Neutrophil (primary cell): ENCODE results near the gene LYPLAL1.

Experiments
- H3K27ac ChIP-seq: fragments of 200-600 bp; sonication (generic); 2 replicates; pipeline ENCODE4 v1.5.1; 2016; ENCODE audit warnings: mild to moderate bottlenecking, moderate library complexity
- H3K27me3 ChIP-seq: fragments of 200-600 bp; sonication (generic); 2 replicates; pipeline ENCODE4 v1.6.0; 2016; ENCODE audit warnings: mild to moderate bottlenecking
- H3K36me3 ChIP-seq: fragments of 200-600 bp; sonication (generic); 2 replicates; pipeline ENCODE4 v1.5.1; 2017
- H3K4me1 ChIP-seq, 2 experiments: fragments of 200-600 bp in 1 of 2; sonication (generic) in 1 of 2; 1 replicate in 1 of 2; 2 replicates in 1 of 2; pipeline versions ENCODE4 v1.5.1 to v1.6.1; 2013 to 2016; ENCODE audit warnings: low read depth in 1 of 2, low read length in 1 of 2, mild to moderate bottlenecking in 1 of 2, moderate library complexity in 1 of 2; ENCODE audit not compliant: control insufficient read depth in 1 of 2, insufficient read depth in 1 of 2
- H3K4me3 ChIP-seq, 2 experiments: fragments of 200-600 bp in 1 of 2; sonication (generic) in 1 of 2; 1 replicate in 1 of 2; 2 replicates in 1 of 2; pipeline ENCODE4 v1.5.1; 2013 to 2016; ENCODE audit warnings: low read depth in 1 of 2, low read length in 1 of 2, mild to moderate bottlenecking in 1 of 2, moderate library complexity in 1 of 2
- H3K9me3 ChIP-seq: fragments of 200-600 bp; sonication (generic); 2 replicates; pipeline ENCODE4 v1.5.1; 2016
- TF ChIP-seq, protein P1 (sequence below): fragments of 200-600 bp; sonication (generic); IDR thresholded peaks from 2 replicates; pipeline ENCODE4 v1.5.1; 2016; ENCODE audit warnings: antibody characterized with exemption

Gene LYPLAL1

DNA sequence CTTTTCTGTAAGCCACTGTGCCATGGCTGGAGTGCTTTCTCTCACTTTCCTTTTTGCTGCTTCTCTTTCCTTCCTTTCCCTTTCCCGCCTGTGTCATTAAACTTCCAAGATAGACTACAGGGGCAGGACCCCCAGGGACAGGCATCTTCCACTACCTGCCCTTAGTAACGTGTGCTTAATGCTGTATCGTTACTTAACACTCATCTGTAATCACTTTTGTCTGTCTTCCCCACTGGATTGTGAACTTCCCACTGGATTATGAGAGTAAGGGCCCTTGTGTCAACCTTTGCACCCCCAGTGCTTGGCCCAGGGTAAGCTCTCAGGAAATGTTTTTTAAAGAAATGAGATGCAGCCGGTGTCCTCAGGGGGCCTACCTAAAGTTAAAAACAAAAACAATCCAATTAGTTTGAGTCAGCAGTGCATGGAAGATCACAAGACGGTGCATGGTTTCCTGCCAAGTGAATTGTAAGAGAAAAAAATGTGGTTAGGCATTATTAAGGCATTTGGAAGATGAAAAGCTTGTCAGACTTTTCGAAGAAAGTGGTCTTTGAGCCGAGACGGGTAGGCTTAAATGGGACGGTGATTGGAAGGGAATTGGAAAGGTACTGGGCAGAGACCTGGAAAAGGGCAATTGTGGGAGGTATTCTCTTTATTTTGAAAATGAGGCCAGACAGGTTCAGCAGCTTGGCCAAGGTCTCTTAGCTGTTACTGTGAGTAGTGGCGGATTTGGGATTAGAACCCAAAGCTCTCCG lies 958 bp downstream of the LYPLAL1 start:
- Histone ChIP-seq H3K4me1 (peaks cover 22 to 32% of the 10 kb centered on the region in 2 experiments), H3K27ac (peak overlapping the region; percentile 82), H3K27me3 (no peaks in the 10 kb centered on the region), H3K36me3 (no peaks in the 10 kb centered on the region), H3K4me3 (peak overlapping the region; percentile 75 to 89), H3K9me3 (no peaks in the 10 kb centered on the region)
- TF ChIP-seq, protein P1, sequence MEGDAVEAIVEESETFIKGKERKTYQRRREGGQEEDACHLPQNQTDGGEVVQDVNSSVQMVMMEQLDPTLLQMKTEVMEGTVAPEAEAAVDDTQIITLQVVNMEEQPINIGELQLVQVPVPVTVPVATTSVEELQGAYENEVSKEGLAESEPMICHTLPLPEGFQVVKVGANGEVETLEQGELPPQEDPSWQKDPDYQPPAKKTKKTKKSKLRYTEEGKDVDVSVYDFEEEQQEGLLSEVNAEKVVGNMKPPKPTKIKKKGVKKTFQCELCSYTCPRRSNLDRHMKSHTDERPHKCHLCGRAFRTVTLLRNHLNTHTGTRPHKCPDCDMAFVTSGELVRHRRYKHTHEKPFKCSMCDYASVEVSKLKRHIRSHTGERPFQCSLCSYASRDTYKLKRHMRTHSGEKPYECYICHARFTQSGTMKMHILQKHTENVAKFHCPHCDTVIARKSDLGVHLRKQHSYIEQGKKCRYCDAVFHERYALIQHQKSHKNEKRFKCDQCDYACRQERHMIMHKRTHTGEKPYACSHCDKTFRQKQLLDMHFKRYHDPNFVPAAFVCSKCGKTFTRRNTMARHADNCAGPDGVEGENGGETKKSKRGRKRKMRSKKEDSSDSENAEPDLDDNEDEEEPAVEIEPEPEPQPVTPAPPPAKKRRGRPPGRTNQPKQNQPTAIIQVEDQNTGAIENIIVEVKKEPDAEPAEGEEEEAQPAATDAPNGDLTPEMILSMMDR = no peak

- no peaks in the 10 kb centered on the region for H3K9me3 ChIP-seq
- no peak overlapping the region for H3K27ac ChIP-seq
- H3K36me3 ChIP-seq = no peaks in the 10 kb centered on the region
- peaks cover 22 to 33% of the 10 kb centered on the region in 2 experiments for H3K4me1 ChIP-seq
- H3K4me3 ChIP-seq = peak overlapping the region in 1 of 2 experiments; percentile 75
- TF ChIP-seq, protein P1 = no peak
- H3K27me3 ChIP-seq = no peaks in the 10 kb centered on the region
These were observed 1.5 kb downstream of the LYPLAL1 start for GRCh38 chr1:219175212-219175564.

- H3K36me3 ChIP-seq = no peaks in the 10 kb centered on the region
- H3K4me1 ChIP-seq = peaks cover 22 to 33% of the 10 kb centered on the region in 2 experiments
- no peaks in the 10 kb centered on the region for H3K27me3 ChIP-seq
- no peak overlapping the region for H3K4me3 ChIP-seq
- no peaks in the 10 kb centered on the region for H3K9me3 ChIP-seq
- H3K27ac ChIP-seq = no peak overlapping the region
- TF ChIP-seq, protein P1 = no peak
These were observed 2.5 kb downstream of the LYPLAL1 start for GRCh38 chr1:219176168-219176567.

DNA sequence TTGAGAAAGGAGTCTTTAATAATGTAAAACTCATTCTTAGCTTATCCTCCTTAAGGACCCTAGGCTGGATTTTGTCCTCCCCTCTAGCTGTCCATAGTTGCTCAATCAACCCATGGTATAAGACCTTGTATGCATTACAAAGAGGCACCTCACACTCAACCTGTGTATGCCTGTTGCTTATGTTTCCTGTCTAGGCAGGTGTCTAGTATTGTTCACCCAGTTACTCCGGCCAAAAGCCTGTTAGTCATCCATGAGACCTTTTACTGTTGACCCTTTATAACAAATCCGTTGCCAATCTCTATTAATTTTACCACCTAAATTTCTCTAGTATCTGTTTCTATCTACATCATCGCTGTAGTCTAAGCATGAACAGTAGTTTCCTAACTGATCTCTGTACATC lies 3.7 kb downstream of the LYPLAL1 start:
- no peaks in the 10 kb centered on the region for H3K9me3 ChIP-seq
- peaks cover 22 to 33% of the 10 kb centered on the region in 2 experiments for H3K4me1 ChIP-seq
- no peak overlapping the region for H3K27ac ChIP-seq
- H3K4me3 ChIP-seq = no peak overlapping the region
- TF ChIP-seq, protein P1 = no peak
- H3K36me3 ChIP-seq = peaks cover 3% of the 10 kb centered on the region
- no peaks in the 10 kb centered on the region for H3K27me3 ChIP-seq

- TF ChIP-seq, protein P1 = no peak
- Histone ChIP-seq H3K27ac (no peak overlapping the region), H3K4me3 (no peak overlapping the region), H3K9me3 (no peaks in the 10 kb centered on the region), H3K4me1 (peaks cover 22 to 31% of the 10 kb centered on the region in 2 experiments), H3K27me3 (no peaks in the 10 kb centered on the region), H3K36me3 (peaks cover 3% of the 10 kb centered on the region)
These were observed 4.3 kb downstream of the LYPLAL1 start for GRCh38 chr1:219177940-219178339.
